Measurements from ENCODE around the gene HTR7. TPM values are rescaled to one million over a fixed set of nuclear protein-coding genes. Genes with fewer than 3 reads are reported as not detected.

The HTR7 gene
- total and polyA plus RNA-seq, 9 of the 15 experiments (the other 6 are each of a cell fraction or from before 2014, with no cell fraction given) = 0.07 to 0.33 (median 0.18) TPM

DNA sequence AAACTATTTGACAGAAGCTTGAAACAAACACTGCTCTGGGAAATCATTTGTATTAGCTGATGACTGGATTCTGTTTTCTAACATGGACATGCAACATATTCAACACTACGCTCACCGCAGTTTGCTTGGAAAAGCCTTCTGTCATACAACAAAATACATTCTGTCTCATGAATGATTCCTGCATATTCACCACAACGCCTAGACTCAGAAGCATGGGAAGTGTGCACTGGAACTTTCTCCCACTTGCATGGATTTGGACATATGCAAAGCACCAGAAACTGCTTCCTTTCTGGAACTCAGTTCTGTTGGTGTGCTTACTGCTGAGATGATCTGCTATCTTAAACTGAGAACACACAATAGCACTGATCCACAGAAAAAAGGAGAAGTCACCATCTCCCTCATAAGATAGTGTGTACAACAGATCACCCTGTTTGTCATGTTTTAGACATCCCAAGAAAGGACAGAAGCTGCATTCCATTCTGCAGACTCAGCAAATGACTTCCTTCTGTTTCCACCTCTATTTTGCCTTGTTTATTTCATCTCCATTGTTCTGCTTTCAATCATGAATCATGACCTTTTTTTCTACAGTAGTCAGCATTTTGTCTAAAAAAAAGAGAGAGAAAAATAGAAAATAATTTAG lies 115.8 kb downstream of the HTR7 start:
- no TSS peak for BruUV-seq (replicated peaks)
- Histone ChIP-seq H3K9me3 (replicated peaks; ENCODE audit: control insufficient read depth, insufficient read depth, low read depth, low read length) (no peaks in the 10 kb centered on the region), H3K27ac (ENCODE audit: extremely low read depth, low read depth, low read length) (no peak overlapping the region), H3K4me1 (replicated peaks in 1 of 2; ENCODE audit: control insufficient read depth in 2 of 2, insufficient read depth in 2 of 2, low read length in 2 of 2) (no peaks in the 10 kb centered on the region), H2AFZ (ENCODE audit: low read depth, low read length) (no peak overlapping the region), H3K79me2 (ENCODE audit: control insufficient read depth, insufficient read depth, low read length) (no peaks in the 10 kb centered on the region), H3K4me3 (no peak overlapping the region), H4K20me1 (replicated peaks; ENCODE audit: control insufficient read depth, insufficient read depth, low read length) (no peaks in the 10 kb centered on the region), H3K4me2 (ENCODE audit: insufficient read depth, low read length) (no peak overlapping the region), H3K36me3 (ENCODE audit: control insufficient read depth, insufficient read depth, low read length) (no peaks in the 10 kb centered on the region), H3K9me1 (ENCODE audit: control insufficient read depth, insufficient read depth, low read length) (no peaks in the 10 kb centered on the region), H3K9ac (ENCODE audit: insufficient read depth in 1 of 2, low read depth in 2 of 2, low read length in 2 of 2) (no peak overlapping the region), H3K27me3 (ENCODE audit: control insufficient read depth in 2 of 2, insufficient read depth in 2 of 2, low read length in 2 of 2) (no peaks in the 10 kb centered on the region)
- POLR2A ChIA-PET = no interaction called here
- FAIRE-seq = no peak
- intact Hi-C loops (cut with micrococcal nuclease) (loop anchor here (10.0 kb wide), 1 partner anchor 947 kb away; no protein-coding TSS in a partner anchor), in situ Hi-C loops (cut with MboI) (no loop called here)
- CTCF ChIA-PET (ENCODE audit: low intra/inter-chr PET ratio) = no interaction called here
- WGBS (ENCODE audit: insufficient coverage, low coverage, missing lambda C conversion rate) = 23% methylated on average over 3 of the region's 3 CpGs
- DNase-seq (ENCODE audit: extremely low read depth in 1 of 4, low spot score in 3 of 4) = no peak
- ATAC-seq = no peak
- TF ChIP-seq TFAP4 (CRISPR knock-in tag; IDR thresholded peaks at IDR 0.05; ENCODE audit: borderline replicate concordance) = no peak
- TF ChIP-seq POLR2A (conservative IDR thresholded peaks at IDR 0.05) = no peak
- TF ChIP-seq C11orf30 (IDR thresholded peaks at IDR 0.05; ENCODE audit: low read depth) = peak; percentile 58
- no peak for TF ChIP-seq HDAC6 (IDR thresholded peaks at IDR 0.05; ENCODE audit: low read depth, low read length)
- TF ChIP-seq CSDE1 (IDR thresholded peaks at IDR 0.05) = no peak
- no peak for TF ChIP-seq NFIX (CRISPR knock-in tag; IDR thresholded peaks at IDR 0.05; ENCODE audit: low read depth)
- peak; percentile 65; the same call in 1 of the 2 replicates for TF ChIP-seq ZNF316 (IDR thresholded peaks at IDR 0.05)
- no peak for TF ChIP-seq SREBF1 (IDR thresholded peaks at IDR 0.05; ENCODE audit: borderline replicate concordance, low read depth, low read length)
- TF ChIP-seq HSF4 (CRISPR knock-in tag; IDR thresholded peaks at IDR 0.05; ENCODE audit: borderline replicate concordance) = no peak
- TF ChIP-seq, protein P1, sequence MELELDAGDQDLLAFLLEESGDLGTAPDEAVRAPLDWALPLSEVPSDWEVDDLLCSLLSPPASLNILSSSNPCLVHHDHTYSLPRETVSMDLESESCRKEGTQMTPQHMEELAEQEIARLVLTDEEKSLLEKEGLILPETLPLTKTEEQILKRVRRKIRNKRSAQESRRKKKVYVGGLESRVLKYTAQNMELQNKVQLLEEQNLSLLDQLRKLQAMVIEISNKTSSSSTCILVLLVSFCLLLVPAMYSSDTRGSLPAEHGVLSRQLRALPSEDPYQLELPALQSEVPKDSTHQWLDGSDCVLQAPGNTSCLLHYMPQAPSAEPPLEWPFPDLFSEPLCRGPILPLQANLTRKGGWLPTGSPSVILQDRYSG (tag; conservative IDR thresholded peaks at IDR 0.05; ENCODE audit: low read depth) = no peak
- no peak for TF ChIP-seq CHD4 (IDR thresholded peaks at IDR 0.05; ENCODE audit: insufficient read depth, insufficient replicate concordance, low read depth, low read length, poor library complexity, severe bottlenecking)
- TF ChIP-seq MBD1 (CRISPR knock-in tag; IDR thresholded peaks at IDR 0.05) = no peak
- TF ChIP-seq CREB1 (IDR thresholded peaks at IDR 0.05) = no peak
- TF ChIP-seq CREB1 (CRISPR knock-in tag; IDR thresholded peaks at IDR 0.05) = no peak
- no peak for TF ChIP-seq RUNX1 (IDR thresholded peaks at IDR 0.05; ENCODE audit: low read depth)

All from K562 (cell line).